ENCODE data around the gene PTH2R. TPM values are rescaled to one million over a fixed set of nuclear protein-coding genes. Genes with fewer than 3 reads are reported as not detected.

Gene PTH2R
- total and polyA plus RNA-seq, 2 donors (not counting 1 experiment from before 2014, with no cell fraction given) = not detected

DNA sequence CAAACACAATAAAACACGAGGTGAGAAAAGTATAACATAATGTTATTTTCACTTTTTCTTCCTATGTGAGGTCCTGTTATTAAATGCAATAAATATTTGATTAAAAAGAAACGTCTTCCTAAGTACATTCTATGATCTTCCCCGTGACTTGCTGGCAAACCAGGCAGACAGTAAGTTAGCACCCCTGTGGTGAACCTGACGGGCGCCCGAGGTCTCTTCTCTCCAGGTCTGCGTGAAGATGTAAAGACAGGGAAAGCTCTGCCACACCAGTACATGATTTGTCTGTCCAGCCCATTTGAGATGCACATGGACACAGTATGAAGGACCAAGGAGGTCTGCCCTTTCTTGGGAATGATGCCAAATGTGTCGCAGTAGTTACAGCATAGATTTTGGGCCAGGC, 57.6 kb downstream of the PTH2R start:
- Histone ChIP-seq H3K36me3 (ENCODE audit: control insufficient read depth, insufficient read depth, low read length) (no peaks in the 10 kb centered on the region), H3K4me2 (ENCODE audit: extremely low read depth, insufficient read depth, low read length) (no peak overlapping the region), H3K9me3 (ENCODE audit: control insufficient read depth, insufficient read depth, low read depth, low read length) (no peaks in the 10 kb centered on the region), H4K20me1 (ENCODE audit: control insufficient read depth, extremely low read depth, insufficient read depth, low read length) (no peaks in the 10 kb centered on the region), H3K79me2 (ENCODE audit: control insufficient read depth, insufficient read depth, low read length) (no peaks in the 10 kb centered on the region), H2AFZ (ENCODE audit: low read length) (no peak overlapping the region), H3K9ac (ENCODE audit: insufficient read depth, low read length) (no peak overlapping the region), H3K4me1 (ENCODE audit: control insufficient read depth, extremely low read depth, insufficient read depth, low read length) (no peaks in the 10 kb centered on the region), H3K27me3 (ENCODE audit: control insufficient read depth, insufficient read depth, low read length) (no peaks in the 10 kb centered on the region), H3K4me3 (replicated peaks in 1 of 4; ENCODE audit: control extremely low read depth in 1 of 4, insufficient read depth in 1 of 4, low read depth in 3 of 4, low read length in 4 of 4) (no peak overlapping the region), H3K27ac (ENCODE audit: insufficient read depth, low read length) (no peak overlapping the region)
- DNase-seq (ENCODE audit: low read depth in 2 of 2) = no peak
- TF ChIP-seq, protein P1, sequence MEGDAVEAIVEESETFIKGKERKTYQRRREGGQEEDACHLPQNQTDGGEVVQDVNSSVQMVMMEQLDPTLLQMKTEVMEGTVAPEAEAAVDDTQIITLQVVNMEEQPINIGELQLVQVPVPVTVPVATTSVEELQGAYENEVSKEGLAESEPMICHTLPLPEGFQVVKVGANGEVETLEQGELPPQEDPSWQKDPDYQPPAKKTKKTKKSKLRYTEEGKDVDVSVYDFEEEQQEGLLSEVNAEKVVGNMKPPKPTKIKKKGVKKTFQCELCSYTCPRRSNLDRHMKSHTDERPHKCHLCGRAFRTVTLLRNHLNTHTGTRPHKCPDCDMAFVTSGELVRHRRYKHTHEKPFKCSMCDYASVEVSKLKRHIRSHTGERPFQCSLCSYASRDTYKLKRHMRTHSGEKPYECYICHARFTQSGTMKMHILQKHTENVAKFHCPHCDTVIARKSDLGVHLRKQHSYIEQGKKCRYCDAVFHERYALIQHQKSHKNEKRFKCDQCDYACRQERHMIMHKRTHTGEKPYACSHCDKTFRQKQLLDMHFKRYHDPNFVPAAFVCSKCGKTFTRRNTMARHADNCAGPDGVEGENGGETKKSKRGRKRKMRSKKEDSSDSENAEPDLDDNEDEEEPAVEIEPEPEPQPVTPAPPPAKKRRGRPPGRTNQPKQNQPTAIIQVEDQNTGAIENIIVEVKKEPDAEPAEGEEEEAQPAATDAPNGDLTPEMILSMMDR (conservative IDR thresholded peaks at IDR 0.05 in 1 of 2, IDR thresholded peaks at IDR 0.05 in 1 of 2; ENCODE audit: low read depth in 1 of 2, low read length in 2 of 2) = no peak
- TF ChIP-seq EZH2 (IDR thresholded peaks at IDR 0.05; ENCODE audit: low read length, missing control alignments) = no peak

DNA sequence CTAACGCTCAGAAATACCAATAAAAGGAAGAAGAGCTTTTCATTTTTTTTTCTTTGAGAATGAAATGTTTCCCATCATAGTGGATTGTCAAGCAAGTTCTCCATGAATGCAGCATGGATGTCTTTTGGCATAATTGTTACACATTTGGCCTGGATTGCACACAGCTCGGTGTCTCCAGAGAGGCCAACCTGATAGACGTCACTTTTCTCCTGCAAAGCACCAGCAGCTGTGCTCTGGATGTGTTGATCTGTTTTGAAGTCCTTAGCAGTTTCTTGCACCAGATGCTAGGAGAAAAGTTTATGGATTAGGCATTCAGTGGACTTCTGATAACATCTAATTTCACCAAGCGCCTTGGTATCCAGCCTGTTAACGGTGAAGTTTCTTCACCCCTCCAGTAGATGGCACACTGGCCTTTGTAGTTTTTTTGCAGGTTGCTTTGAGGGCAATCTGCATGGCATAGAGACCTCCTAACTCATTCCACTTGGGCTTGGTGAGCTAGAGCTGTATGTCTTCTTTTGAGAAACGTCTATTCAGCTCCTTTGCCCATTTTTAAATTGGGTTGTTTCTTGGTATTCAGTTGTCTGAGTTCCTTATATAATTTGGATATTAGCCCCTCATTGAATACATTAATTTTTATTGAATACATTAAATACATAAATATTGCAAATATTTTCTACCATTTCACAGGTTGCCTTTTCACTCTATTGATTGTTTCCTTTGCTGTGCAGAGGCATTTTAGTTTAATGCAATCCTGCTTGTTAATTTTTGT, 59.7 kb downstream of the PTH2R start:
- H2AFZ ChIP-seq (ENCODE audit: low read length) = no peak overlapping the region
- peak; percentile 1 to 4 for DNase-seq (ENCODE audit: low read depth in 2 of 2)
- no peak overlapping the region for H3K27ac ChIP-seq (ENCODE audit: insufficient read depth, low read length)
- H3K79me2 ChIP-seq (ENCODE audit: control insufficient read depth, insufficient read depth, low read length) = no peaks in the 10 kb centered on the region
- TF ChIP-seq, protein P1 (conservative IDR thresholded peaks at IDR 0.05 in 1 of 2, IDR thresholded peaks at IDR 0.05 in 1 of 2; ENCODE audit: low read depth in 1 of 2, low read length in 2 of 2) = peak; percentile 31 to 33
- no peak for TF ChIP-seq EZH2 (IDR thresholded peaks at IDR 0.05; ENCODE audit: low read length, missing control alignments)
- no peaks in the 10 kb centered on the region for H3K27me3 ChIP-seq (ENCODE audit: control insufficient read depth, insufficient read depth, low read length)
- no peaks in the 10 kb centered on the region for H4K20me1 ChIP-seq (ENCODE audit: control insufficient read depth, extremely low read depth, insufficient read depth, low read length)
- H3K4me3 ChIP-seq (replicated peaks in 1 of 4; ENCODE audit: control extremely low read depth in 1 of 4, insufficient read depth in 1 of 4, low read depth in 3 of 4, low read length in 4 of 4) = no peak overlapping the region
- H3K4me1 ChIP-seq (ENCODE audit: control insufficient read depth, extremely low read depth, insufficient read depth, low read length) = no peaks in the 10 kb centered on the region
- no peaks in the 10 kb centered on the region for H3K36me3 ChIP-seq (ENCODE audit: control insufficient read depth, insufficient read depth, low read length)
- no peak overlapping the region for H3K9ac ChIP-seq (ENCODE audit: insufficient read depth, low read length)
- no peaks in the 10 kb centered on the region for H3K9me3 ChIP-seq (ENCODE audit: control insufficient read depth, insufficient read depth, low read depth, low read length)
- H3K4me2 ChIP-seq (ENCODE audit: extremely low read depth, insufficient read depth, low read length) = no peak overlapping the region

DNA sequence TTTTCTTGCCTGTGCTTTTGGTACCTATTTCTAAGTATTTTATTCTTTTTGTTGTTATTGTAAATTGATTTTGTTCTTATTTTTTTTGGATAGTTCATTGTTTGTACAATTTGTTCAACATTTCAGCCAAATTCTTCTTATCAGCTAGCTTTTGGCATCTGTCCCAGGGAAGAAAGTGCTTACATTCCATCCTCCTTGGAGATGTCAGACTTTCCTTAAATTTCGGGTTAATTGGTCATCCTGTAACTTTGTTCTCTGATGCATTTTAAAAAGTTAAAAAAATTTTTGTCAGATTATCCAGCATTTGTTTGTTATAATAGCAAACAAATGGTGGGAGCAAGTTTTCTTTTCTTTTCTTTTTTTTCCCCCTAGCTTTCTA, 60.3 kb downstream of the PTH2R start:
- H3K4me2 ChIP-seq (ENCODE audit: extremely low read depth, insufficient read depth, low read length) = no peak overlapping the region
- no peaks in the 10 kb centered on the region for H3K9me3 ChIP-seq (ENCODE audit: control insufficient read depth, insufficient read depth, low read depth, low read length)
- H3K4me1 ChIP-seq (ENCODE audit: control insufficient read depth, extremely low read depth, insufficient read depth, low read length) = no peaks in the 10 kb centered on the region
- H3K79me2 ChIP-seq (ENCODE audit: control insufficient read depth, insufficient read depth, low read length) = no peaks in the 10 kb centered on the region
- no peak overlapping the region for H3K27ac ChIP-seq (ENCODE audit: insufficient read depth, low read length)
- H3K27me3 ChIP-seq (ENCODE audit: control insufficient read depth, insufficient read depth, low read length) = no peaks in the 10 kb centered on the region
- H3K9ac ChIP-seq (ENCODE audit: insufficient read depth, low read length) = no peak overlapping the region
- no peak overlapping the region for H2AFZ ChIP-seq (ENCODE audit: low read length)
- TF ChIP-seq, protein P1 (conservative IDR thresholded peaks at IDR 0.05 in 1 of 2, IDR thresholded peaks at IDR 0.05 in 1 of 2; ENCODE audit: low read depth in 1 of 2, low read length in 2 of 2) = no peak
- H3K4me3 ChIP-seq (replicated peaks in 1 of 4; ENCODE audit: control extremely low read depth in 1 of 4, insufficient read depth in 1 of 4, low read depth in 3 of 4, low read length in 4 of 4) = no peak overlapping the region
- DNase-seq (ENCODE audit: low read depth in 2 of 2) = peak in 1 of 2 donors; percentile 21
- H4K20me1 ChIP-seq (ENCODE audit: control insufficient read depth, extremely low read depth, insufficient read depth, low read length) = no peaks in the 10 kb centered on the region
- H3K36me3 ChIP-seq (ENCODE audit: control insufficient read depth, insufficient read depth, low read length) = no peaks in the 10 kb centered on the region
